GM12874 (cell line): ENCODE measurements around the gene KCNK6.

Experiments
- CTCF ChIP-seq: IDR thresholded peaks from 2 replicates; pipeline ENCODE4 v1.5.1; 2011; ENCODE audit warnings: low read depth, mild to moderate bottlenecking, control low read depth, low read length, moderate library complexity; ENCODE audit not compliant: insufficient read depth

Gene KCNK6

GRCh38 chr19:38308926-38309614 lies 10.6 kb upstream of the KCNK6 start:
- TF ChIP-seq CTCF: no peak

GRCh38 chr19:38309615-38310278 lies 9.9 kb upstream of the KCNK6 start:
- no peak for TF ChIP-seq CTCF

GRCh38 chr19:38310279-38310670 lies 9.4 kb upstream of the KCNK6 start:
- no peak for TF ChIP-seq CTCF

- TF ChIP-seq CTCF: no peak
Observed at GRCh38 chr19:38310986-38311385, 8.7 kb upstream of the KCNK6 start.

GRCh38 chr19:38315657-38316476 lies 3.8 kb upstream of the KCNK6 start, which contains the start of gene YIF1B:
Gene YIF1B (minus strand): TSS chr19:38315947. CDS start chr19:38315917, 30 bp downstream.
- no peak for TF ChIP-seq CTCF

- no peak for TF ChIP-seq CTCF
Observed at GRCh38 chr19:38316477-38317067, 3.1 kb upstream of the KCNK6 start.

GRCh38 chr19:38317104-38317612 lies 2.5 kb upstream of the KCNK6 start:
- TF ChIP-seq CTCF: no peak
